ENCODE measurements around the gene C9.
"Not testable (repeated sequence)": the region's sequence is repeated elsewhere in the genome, so short reads cannot be mapped to it uniquely, and the experiment has no call there.

C9 gene

GRCh38 chr5:39370555-39371366 is 6.5 kb upstream of the C9 start:
- DNase-seq = no peak

- no peak for DNase-seq
These were observed 5.0 kb upstream of the C9 start for GRCh38 chr5:39369123-39369815.

- no peak for DNase-seq
These were observed 3.8 kb upstream of the C9 start for GRCh38 chr5:39368116-39368515.

GRCh38 chr5:39367711-39368110 is 3.4 kb upstream of the C9 start:
- DNase-seq = no peak

- no peak for DNase-seq
These were observed 1.1 kb downstream of the C9 start for GRCh38 chr5:39363217-39363616.

GRCh38 chr5:39362646-39363045 is 1.6 kb downstream of the C9 start:
- no peak for DNase-seq

- no peak for DNase-seq
These were observed 3.0 kb downstream of the C9 start for GRCh38 chr5:39361306-39361705.

- no peak for DNase-seq
These were observed 3.7 kb downstream of the C9 start for GRCh38 chr5:39360471-39361111.

- no peak for DNase-seq
These were observed 8.0 kb downstream of the C9 start for GRCh38 chr5:39356263-39356662.

- no peak for DNase-seq
These were observed 9.0 kb downstream of the C9 start for GRCh38 chr5:39355324-39355723.

GRCh38 chr5:39353717-39354399 is 10.4 kb downstream of the C9 start:
- DNase-seq = no peak

GRCh38 chr5:39352951-39353350 is 11.3 kb downstream of the C9 start:
- DNase-seq = no peak

- no peak for DNase-seq
These were observed 12.1 kb downstream of the C9 start for GRCh38 chr5:39352170-39352569.

GRCh38 chr5:39349484-39349883 is 14.8 kb downstream of the C9 start:
- DNase-seq = no peak

- no peak for DNase-seq
These were observed 21.8 kb downstream of the C9 start for GRCh38 chr5:39342460-39342859.

GRCh38 chr5:39341896-39342295 is 22.4 kb downstream of the C9 start:
- DNase-seq = no peak

- no peak for DNase-seq
These were observed 23.8 kb downstream of the C9 start for GRCh38 chr5:39340506-39340905.

- DNase-seq = no peak
These were observed 26.9 kb downstream of the C9 start for GRCh38 chr5:39337252-39337915.

GRCh38 chr5:39334296-39334695 is 30.0 kb downstream of the C9 start:
- DNase-seq = not testable (repeated sequence)

- no peak for DNase-seq
These were observed 31.2 kb downstream of the C9 start for GRCh38 chr5:39333104-39333503.

GRCh38 chr5:39331861-39332381 is 32.4 kb downstream of the C9 start:
- DNase-seq = no peak

GRCh38 chr5:39328731-39329130 is 35.6 kb downstream of the C9 start:
- DNase-seq = no peak

GRCh38 chr5:39323542-39323941 is 40.8 kb downstream of the C9 start:
- DNase-seq = no peak

All from activated CD4-positive, alpha-beta T cell treated with anti-CD3 and anti-CD28 coated beads, Interleukin-2, amount 50 U/mL, for 48 hours (primary cell).